ENCODE measurements around the gene GOLGA3.

DNA sequence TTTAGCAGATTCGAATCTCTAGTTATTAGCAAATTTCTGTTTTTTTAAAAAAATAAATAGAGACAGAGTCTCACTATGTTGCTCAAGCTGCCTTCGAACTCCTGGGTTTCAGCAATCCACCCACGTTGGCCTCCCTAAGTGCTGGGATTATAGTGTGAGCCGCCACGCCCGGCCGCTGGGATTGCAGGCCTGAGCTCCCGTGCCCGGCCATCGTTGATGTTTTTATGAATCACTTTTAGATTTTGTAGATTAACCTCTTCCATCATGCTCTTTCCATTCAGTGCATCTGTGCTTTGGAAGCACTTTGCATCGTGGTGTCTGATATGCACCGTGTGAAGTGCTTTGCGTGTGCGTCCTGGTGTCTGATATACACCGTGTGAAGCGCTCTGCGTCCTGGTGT, 97.1 kb downstream of the GOLGA3 start:
- TF ChIP-seq POLR2A (IDR thresholded peaks at IDR 0.05; ENCODE audit: extremely low read depth, insufficient read length) (no peak), MAX (IDR thresholded peaks at IDR 0.05; ENCODE audit: low read depth, low read length) (no peak)
- TF ChIP-seq, protein P1, sequence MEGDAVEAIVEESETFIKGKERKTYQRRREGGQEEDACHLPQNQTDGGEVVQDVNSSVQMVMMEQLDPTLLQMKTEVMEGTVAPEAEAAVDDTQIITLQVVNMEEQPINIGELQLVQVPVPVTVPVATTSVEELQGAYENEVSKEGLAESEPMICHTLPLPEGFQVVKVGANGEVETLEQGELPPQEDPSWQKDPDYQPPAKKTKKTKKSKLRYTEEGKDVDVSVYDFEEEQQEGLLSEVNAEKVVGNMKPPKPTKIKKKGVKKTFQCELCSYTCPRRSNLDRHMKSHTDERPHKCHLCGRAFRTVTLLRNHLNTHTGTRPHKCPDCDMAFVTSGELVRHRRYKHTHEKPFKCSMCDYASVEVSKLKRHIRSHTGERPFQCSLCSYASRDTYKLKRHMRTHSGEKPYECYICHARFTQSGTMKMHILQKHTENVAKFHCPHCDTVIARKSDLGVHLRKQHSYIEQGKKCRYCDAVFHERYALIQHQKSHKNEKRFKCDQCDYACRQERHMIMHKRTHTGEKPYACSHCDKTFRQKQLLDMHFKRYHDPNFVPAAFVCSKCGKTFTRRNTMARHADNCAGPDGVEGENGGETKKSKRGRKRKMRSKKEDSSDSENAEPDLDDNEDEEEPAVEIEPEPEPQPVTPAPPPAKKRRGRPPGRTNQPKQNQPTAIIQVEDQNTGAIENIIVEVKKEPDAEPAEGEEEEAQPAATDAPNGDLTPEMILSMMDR (IDR thresholded peaks at IDR 0.05; ENCODE audit: low read depth, low read length) = no peak

Data from NB4 (cell line).